Smooth muscle cell (in vitro differentiated cells): ENCODE results near the gene UNC13D. TPM values are rescaled to one million over a fixed set of nuclear protein-coding genes. Genes with fewer than 3 reads are reported as not detected.

Source experiments
- DNase-seq: peaks from one replicate; lab custom pipeline; 2025; ENCODE audit not compliant: unreplicated experiment; lab: John Stamatoyannopoulos, UW
- H2AFZ ChIP-seq: fragments of 200-600 bp; sonication (generic); 2 replicates; pipeline ENCODE4 v1.6.0; 2016; ENCODE audit warnings: antibody characterized with exemption, low read depth, mild to moderate bottlenecking
- H3F3A ChIP-seq: fragments of 200-600 bp; sonication (generic); 2 replicates; pipeline ENCODE4 v1.6.0; 2017; ENCODE audit warnings: antibody characterized with exemption, low read depth
- H3K27ac ChIP-seq: fragments of 200-600 bp; sonication (generic); 2 replicates; pipeline ENCODE4 v1.5.1; 2016; ENCODE audit warnings: low read depth, mild to moderate bottlenecking
- H3K27me3 ChIP-seq: fragments of 200-600 bp; sonication (generic); 2 replicates; pipeline ENCODE4 v1.6.1; 2016; ENCODE audit warnings: low read depth, mild to moderate bottlenecking
- H3K36me3 ChIP-seq: fragments of 200-600 bp; sonication (generic); 2 replicates; pipeline ENCODE4 v1.5.1; 2016; ENCODE audit warnings: low read depth
- H3K4me1 ChIP-seq: fragments of 200-600 bp; sonication (generic); 2 replicates; pipeline ENCODE4 v1.5.1; 2016; ENCODE audit warnings: low read depth
- H3K4me2 ChIP-seq: fragments of 200-600 bp; sonication (generic); 2 replicates; pipeline ENCODE4 v1.6.0; 2016; ENCODE audit warnings: mild to moderate bottlenecking
- H3K4me3 ChIP-seq: fragments of 200-600 bp; sonication (generic); 2 replicates; pipeline ENCODE4 v1.5.1; 2016; ENCODE audit warnings: mild to moderate bottlenecking
- H3K79me2 ChIP-seq: fragments of 200-600 bp; sonication (generic); 2 replicates; pipeline ENCODE4 v1.6.0; 2016; ENCODE audit warnings: low read depth, mild to moderate bottlenecking
- H3K9ac ChIP-seq: fragments of 200-600 bp; sonication (generic); 2 replicates; pipeline ENCODE4 v1.6.0; 2016; ENCODE audit warnings: low read depth
- H3K9me3 ChIP-seq: fragments of 200-600 bp; sonication (generic); replicated peaks from 2 replicates; pipeline ENCODE4 v1.5.1; 2016; ENCODE audit warnings: low read depth
- H4K20me1 ChIP-seq: fragments of 200-600 bp; sonication (generic); 2 replicates; pipeline ENCODE4 v1.6.0; 2016; ENCODE audit warnings: low read depth
- CTCF ChIP-seq: fragments of 200-600 bp; sonication (generic); IDR thresholded peaks from 2 replicates; pipeline ENCODE4 v1.5.1; 2017; ENCODE audit warnings: borderline replicate concordance, mild to moderate bottlenecking, antibody characterized with exemption; ENCODE audit not compliant: insufficient read depth, poor library complexity, severe bottlenecking
- WGBS: methylation state at CpG from one replicate; pipeline ENCODE4 v1.1.7; 2016; ENCODE audit warnings: low lambda C conversion rate; 5-methylcytosine and 5-hydroxymethylcytosine counted together
- polyA plus RNA-seq: library from polyadenylated mRNA; unstranded; fragments of >200 nt; fragmentation: Nextera tagmentation; extraction: Ambion mirVana; gene quantifications from 2 replicates; pipeline ENCODE4 v1.2.1, GENCODE V29; 2016
- total RNA-seq: library from RNA; depleted of rRNA; stranded (reverse); fragments of >200 nt; gene quantifications from 2 replicates; pipeline ENCODE4 v1.2.3, GENCODE V29; 2014

The UNC13D gene
- total RNA-seq (4.5 TPM in 2 replicates), polyA plus RNA-seq (2.4 and 9.6 TPM in 2 replicates)

GRCh38 chr17:75843577-75844529 is at the start of gene UNC13D:
UNC13D (minus strand) TSS chr17:75844404; CDS start chr17:75844337, 67 bp downstream.
- Histone ChIP-seq H3K79me2 (no peaks in the 10 kb centered on the region), H3K27me3 (no peaks in the 10 kb centered on the region), H3K4me3 (no peak within 1 kb of the TSS), H3K4me1 (peaks cover 4% of the 10 kb centered on the region), H3K4me2 (peak within 1 kb of the TSS; percentile 37), H3K27ac (peak within 1 kb of the TSS; percentile 88), H3K9me3 (no peaks in the 10 kb centered on the region), H2AFZ (no peak within 1 kb of the TSS), H3K36me3 (no peaks in the 10 kb centered on the region), H3K9ac (peak within 1 kb of the TSS; percentile 70), H4K20me1 (no peaks in the 10 kb centered on the region), H3F3A (no peaks in the 10 kb centered on the region)
- no peak for TF ChIP-seq CTCF
- WGBS = 85% methylated on average over 31 of the region's 35 CpGs
- DNase-seq = no peak

- no peaks in the 10 kb centered on the region for H3K9me3 ChIP-seq
Observed at GRCh38 chr17:75893305-75894048, 49.3 kb upstream of the UNC13D start.

GRCh38 chr17:75892556-75893224 is 48.5 kb upstream of the UNC13D start:
- no peak overlapping the region for H3K9ac ChIP-seq
- H3K79me2 ChIP-seq = peaks cover 9% of the 10 kb centered on the region
- H3K4me3 ChIP-seq = no peak overlapping the region
- no peak overlapping the region for H3K4me2 ChIP-seq
- H3K4me1 ChIP-seq = peaks cover 13% of the 10 kb centered on the region
- H3K9me3 ChIP-seq = no peaks in the 10 kb centered on the region
- no peak for DNase-seq
- H2AFZ ChIP-seq = no peak overlapping the region
- H3K27me3 ChIP-seq = no peaks in the 10 kb centered on the region
- no peak overlapping the region for H3K27ac ChIP-seq
- peaks cover 5% of the 10 kb centered on the region for H4K20me1 ChIP-seq
- no peak for TF ChIP-seq CTCF
- H3F3A ChIP-seq = peaks cover 5% of the 10 kb centered on the region
- H3K36me3 ChIP-seq = no peaks in the 10 kb centered on the region
- WGBS = 97% methylated on average over 15 of the region's 16 CpGs

More at GRCh38 chr17:75893305-75894048, 49.3 kb upstream of the UNC13D start:
- Histone ChIP-seq H3K27ac (no peak overlapping the region), H3K79me2 (peaks cover 9% of the 10 kb centered on the region), H3K36me3 (no peaks in the 10 kb centered on the region), H4K20me1 (peaks cover 5% of the 10 kb centered on the region), H3K4me3 (no peak overlapping the region), H3K4me2 (no peak overlapping the region), H3K27me3 (no peaks in the 10 kb centered on the region), H3K4me1 (peaks cover 13% of the 10 kb centered on the region), H2AFZ (no peak overlapping the region), H3K9ac (no peak overlapping the region), H3F3A (peaks cover 12% of the 10 kb centered on the region)
- no peak for TF ChIP-seq CTCF
- WGBS = 95% methylated on average over 18 of the region's 18 CpGs
- DNase-seq = no peak
